ENCODE results near the gene C1QTNF8. TPM values are rescaled to one million over a fixed set of nuclear protein-coding genes. Genes with fewer than 3 reads are reported as not detected.
A peak's percentile ranks its signal among the peaks of the same experiment; 100 is the strongest.

The C1QTNF8 gene
- total RNA-seq, 1 experiment from 2014 or later, result not detected

GRCh38 chr16:1049113-1049975 lies 46.7 kb downstream of the C1QTNF8 start:
- no peak for DNase-seq
- H3K36me3 Mint-ChIP-seq (ENCODE audit: insufficient read depth, unreplicated experiment), result no peaks in the 10 kb centered on the region
- no peaks in the 10 kb centered on the region for H3K9me3 Mint-ChIP-seq (ENCODE audit: low read depth, unreplicated experiment)
- TF ChIP-seq CTCF (IDR thresholded peaks at IDR 0.05; ENCODE audit: unreplicated experiment), result no peak
- no peaks in the 10 kb centered on the region for H3K4me1 Mint-ChIP-seq (ENCODE audit: low read depth, unreplicated experiment)
- BruUV-seq (replicated peaks), result no TSS peak
- CTCF ChIA-PET, result no interaction called here
- peaks cover 67% of the 10 kb centered on the region for H3K27me3 Mint-ChIP-seq (ENCODE audit: unreplicated experiment)
- H3K4me3 Mint-ChIP-seq (ENCODE audit: low read depth, unreplicated experiment), result no peak overlapping the region
- H3K27ac Mint-ChIP-seq (ENCODE audit: unreplicated experiment), result no peak overlapping the region
- intact Hi-C loops (cut with micrococcal nuclease; ENCODE audit: unreplicated experiment), result no loop called here

- no peak overlapping the region for H3K27ac Mint-ChIP-seq (ENCODE audit: unreplicated experiment)
- H3K9me3 Mint-ChIP-seq (ENCODE audit: low read depth, unreplicated experiment), result no peaks in the 10 kb centered on the region
- intact Hi-C loops (cut with micrococcal nuclease; ENCODE audit: unreplicated experiment), result no loop called here
- no peaks in the 10 kb centered on the region for H3K36me3 Mint-ChIP-seq (ENCODE audit: insufficient read depth, unreplicated experiment)
- H3K27me3 Mint-ChIP-seq (ENCODE audit: unreplicated experiment), result peaks cover 61% of the 10 kb centered on the region
- no peak for TF ChIP-seq CTCF (IDR thresholded peaks at IDR 0.05; ENCODE audit: unreplicated experiment)
- DNase-seq, result peak; percentile 44
- CTCF ChIA-PET, result interaction anchor here (0.6 to 1.2 kb wide), 4 partner anchors 11 to 225 kb away, joined by 3 to 9 read pairs (median 6); no protein-coding TSS in a partner anchor
- H3K4me3 Mint-ChIP-seq (ENCODE audit: low read depth, unreplicated experiment), result no peak overlapping the region
- no peaks in the 10 kb centered on the region for H3K4me1 Mint-ChIP-seq (ENCODE audit: low read depth, unreplicated experiment)
- no TSS peak for BruUV-seq (replicated peaks)
Observed at GRCh38 chr16:1048442-1049112, 47.5 kb downstream of the C1QTNF8 start.

- H3K4me3 Mint-ChIP-seq (ENCODE audit: low read depth, unreplicated experiment), result no peak overlapping the region
- no peaks in the 10 kb centered on the region for H3K4me1 Mint-ChIP-seq (ENCODE audit: low read depth, unreplicated experiment)
- peaks cover 56% of the 10 kb centered on the region for H3K27me3 Mint-ChIP-seq (ENCODE audit: unreplicated experiment)
- no peaks in the 10 kb centered on the region for H3K9me3 Mint-ChIP-seq (ENCODE audit: low read depth, unreplicated experiment)
- TF ChIP-seq CTCF (IDR thresholded peaks at IDR 0.05; ENCODE audit: unreplicated experiment), result no peak
- H3K36me3 Mint-ChIP-seq (ENCODE audit: insufficient read depth, unreplicated experiment), result no peaks in the 10 kb centered on the region
- no peak overlapping the region for H3K27ac Mint-ChIP-seq (ENCODE audit: unreplicated experiment)
- CTCF ChIA-PET, result interaction anchor here (0.6 to 1.2 kb wide), 4 partner anchors 10 to 225 kb away, joined by 3 to 9 read pairs (median 3); no protein-coding TSS in a partner anchor
- intact Hi-C loops (cut with micrococcal nuclease; ENCODE audit: unreplicated experiment), result no loop called here
- no TSS peak for BruUV-seq (replicated peaks)
- no peak for DNase-seq
Observed at GRCh38 chr16:1047801-1048200, 48.2 kb downstream of the C1QTNF8 start.

GRCh38 chr16:1047123-1047522 lies 48.9 kb downstream of the C1QTNF8 start:
- Mint-ChIP-seq H3K4me3 (ENCODE audit: low read depth, unreplicated experiment) (no peak overlapping the region), H3K4me1 (ENCODE audit: low read depth, unreplicated experiment) (no peaks in the 10 kb centered on the region), H3K36me3 (ENCODE audit: insufficient read depth, unreplicated experiment) (peaks cover 3% of the 10 kb centered on the region), H3K9me3 (ENCODE audit: low read depth, unreplicated experiment) (no peaks in the 10 kb centered on the region), H3K27ac (ENCODE audit: unreplicated experiment) (no peak overlapping the region), H3K27me3 (ENCODE audit: unreplicated experiment) (peaks cover 56% of the 10 kb centered on the region)
- no peak for TF ChIP-seq CTCF (IDR thresholded peaks at IDR 0.05; ENCODE audit: unreplicated experiment)
- intact Hi-C loops (cut with micrococcal nuclease; ENCODE audit: unreplicated experiment), result no loop called here
- BruUV-seq (replicated peaks), result no TSS peak
- no peak for DNase-seq
- CTCF ChIA-PET, result interaction anchor here (0.5 to 1.2 kb wide), 3 partner anchors 9 to 96 kb away, joined by 3 to 6 read pairs (median 3); no protein-coding TSS in a partner anchor
